ENCODE results near the gene FANCG. TPM values are rescaled to one million over a fixed set of nuclear protein-coding genes. Genes with fewer than 3 reads are reported as not detected.

FANCG gene
- total and polyA plus RNA-seq, 2 of the 8 experiments (the other 6 are each of a cell fraction or from before 2014, with no cell fraction given) = 66.6 to 87.1 TPM

- 14% methylated on average over 10 of the region's 10 CpGs; no CpG with 5 or more reads in 1 of the 2 experiments for WGBS, 2 experiments (ENCODE audit: extremely low coverage in 1 of 2, insufficient coverage in 1 of 2, insufficient read length in 1 of 2, insufficient replicate concordance in 2 of 2, low coverage in 1 of 2, low lambda C conversion rate in 2 of 2, missing lambda C conversion rate in 1 of 2)
- Histone ChIP-seq H2AK5ac (ENCODE audit: low read depth, low read length) (peak overlapping the region; percentile 82), H3K9me3 (ENCODE audit: insufficient read depth in 2 of 2, low read depth in 1 of 2, low read length in 1 of 2) (no peaks in the 10 kb centered on the region), H3K4me1 (replicated peaks in 1 of 4; ENCODE audit: control insufficient read depth in 3 of 4, insufficient read depth in 4 of 4, low read length in 3 of 4) (peaks cover 0 to 17% (median 6%) of the 10 kb centered on the region in 4 experiments; a peak in 5 of 7 replicates), H3K23me2 (ENCODE audit: low read depth, low read length) (peaks cover 10% of the 10 kb centered on the region), H4K20me1 (replicated peaks in 1 of 2; ENCODE audit: control insufficient read depth in 1 of 2, insufficient read depth in 2 of 2, low read length in 2 of 2) (peaks cover 0 to 3% of the 10 kb centered on the region in 2 experiments), H3K27ac (ENCODE audit: low read depth, low read length) (peak overlapping the region; percentile 96), H3K56ac (replicated peaks; ENCODE audit: insufficient read length, low read depth, low read length) (peak overlapping the region; percentile 4), H3K4me3 (ENCODE audit: extremely low read depth in 1 of 4, insufficient read depth in 2 of 4, low read depth in 3 of 4, low read length in 4 of 4) (peak overlapping the region; percentile 71 to 99 (median 98)), H3K79me1 (ENCODE audit: low read depth, low read length) (peaks cover 7% of the 10 kb centered on the region), H4K91ac (replicated peaks; ENCODE audit: insufficient read length, low read length) (no peak overlapping the region), H2BK120ac (replicated peaks; ENCODE audit: low read depth, low read length) (no peak overlapping the region), H2AFZ (ENCODE audit: low read length) (peak overlapping the region; percentile 18; the same call in 1 of the 2 replicates), H3K4ac (replicated peaks; ENCODE audit: insufficient read length, low read depth, low read length) (no peak overlapping the region), H4K8ac (ENCODE audit: extremely low read depth, insufficient read depth, low read length) (peak overlapping the region; percentile 94), H3K4me2 (ENCODE audit: insufficient read depth in 1 of 2, low read depth in 2 of 2, low read length in 2 of 2) (peak overlapping the region; percentile 75 to 100), H3K27me3 (replicated peaks in 1 of 4; ENCODE audit: control insufficient read depth in 3 of 4, extremely low read depth in 1 of 4, insufficient read depth in 3 of 4, low read length in 3 of 4) (no peaks in the 10 kb centered on the region), H2BK20ac (ENCODE audit: low read length) (no peak overlapping the region), H2BK12ac (ENCODE audit: low read depth, low read length) (no peak overlapping the region), H3K18ac (ENCODE audit: extremely low read depth, low read length) (no peak overlapping the region), H3K36me3 (ENCODE audit: control insufficient read depth in 2 of 4, insufficient read depth in 4 of 4, low read length in 3 of 4) (peaks cover 9 to 24% (median 17%) of the 10 kb centered on the region in 4 experiments), H3K23ac (ENCODE audit: insufficient read length) (no peak overlapping the region), H3K79me2 (ENCODE audit: control insufficient read depth in 1 of 2, insufficient read depth in 2 of 2, low read length in 2 of 2) (peaks cover 0 to 16% of the 10 kb centered on the region in 2 experiments; a peak in 2 of 4 replicates), H3K9ac (replicated peaks in 1 of 4; ENCODE audit: extremely low read depth in 1 of 4, low read depth in 3 of 4, low read length in 3 of 4) (peak overlapping the region; percentile 85 to 94 (median 90)), H2BK5ac (ENCODE audit: low read depth, low read length) (peak overlapping the region; percentile 96), H2BK15ac (ENCODE audit: low read length) (no peak overlapping the region), H4K5ac (ENCODE audit: insufficient read length, low read depth, low read length) (peak overlapping the region; percentile 8), H3K14ac (ENCODE audit: insufficient read length) (no peak overlapping the region)
- DNase-seq (ENCODE audit: low read depth in 1 of 2, low spot score in 2 of 2) = no peak
- ChIA-PET CTCF (ENCODE audit: partially characterized antibody) (interaction anchor here (1.0 to 1.5 kb wide), 4 partner anchors 9 to 113 kb away, joined by 3 to 4 read pairs (median 4); partner anchors contain the start of gene DNAJB5), POLR2A (ENCODE audit: partially characterized antibody) (interaction anchor here (0.8 to 17.4 kb wide), 12 partner anchors 8 to 196 kb away, joined by 3 to 440 read pairs (median 6); partner anchors contain the start of genes ATOSB, DNAJB5, FANCG and UNC13B)
- FAIRE-seq = no peak
- TF ChIP-seq NANOG (IDR thresholded peaks at IDR 0.05; ENCODE audit: insufficient read depth, low read depth, low read length, poor library complexity, severe bottlenecking) (no peak), PHF8 (conservative IDR thresholded peaks at IDR 0.05; ENCODE audit: low read depth, low read length) (no peak), HDAC2 (IDR thresholded peaks at IDR 0.05; ENCODE audit: borderline replicate concordance in 1 of 2, low read depth in 2 of 2, low read length in 2 of 2) (no peak), POU5F1 (IDR thresholded peaks at IDR 0.05; ENCODE audit: low read depth, low read length) (no peak), JUN (IDR thresholded peaks at IDR 0.05; ENCODE audit: low read depth, low read length) (no peak), TBP (IDR thresholded peaks at IDR 0.05; ENCODE audit: low read depth, low read length) (no peak), KDM1A (IDR thresholded peaks at IDR 0.05; ENCODE audit: borderline replicate concordance, low read length) (no peak), POLR2AphosphoS5 (IDR thresholded peaks at IDR 0.05; ENCODE audit: low read depth, low read length) (no peak), ATF2 (IDR thresholded peaks at IDR 0.05; ENCODE audit: low read length) (no peak)
Observed at GRCh38 chr9:35102465-35102768, 22.7 kb upstream of the FANCG start.

Measured in H1 (cell line).